GM12892 (cell line): ENCODE results near the gene HNRNPA2B1.

Experiments
- POLR2A ChIP-seq: IDR thresholded peaks from 2 replicates; pipeline ENCODE4 v1.6.1; 2011; ENCODE audit warnings: low read depth, low read length, control low read depth
- POLR2AphosphoS5 ChIP-seq: IDR thresholded peaks from 2 replicates; pipeline ENCODE4 v1.6.1; 2011; ENCODE audit warnings: low read depth, low read length, control low read depth
- TAF1 ChIP-seq: IDR thresholded peaks from 2 replicates; pipeline ENCODE4 v1.6.1; 2011; ENCODE audit warnings: low read depth, mild to moderate bottlenecking, control low read depth, low read length, borderline replicate concordance

- peak; percentile 42; the same call in 1 of the 2 replicates for TF ChIP-seq POLR2A
- no peak for TF ChIP-seq POLR2AphosphoS5
- no peak for TF ChIP-seq TAF1
Observed at GRCh38 chr7:26198133-26198780, 2.3 kb downstream of the HNRNPA2B1 start.
